GM12873 (cell line): ENCODE measurements around the gene PLXNA4.

Experiments
- TF ChIP-seq, protein P1 (sequence below): IDR thresholded peaks from 2 replicates; pipeline ENCODE4 v1.5.1; 2012; ENCODE audit warnings: low read depth, mild to moderate bottlenecking, moderate library complexity, low read length, control low read depth; ENCODE audit not compliant: insufficient read depth; ENCODE audit errors: missing control alignments

PLXNA4 gene

DNA sequence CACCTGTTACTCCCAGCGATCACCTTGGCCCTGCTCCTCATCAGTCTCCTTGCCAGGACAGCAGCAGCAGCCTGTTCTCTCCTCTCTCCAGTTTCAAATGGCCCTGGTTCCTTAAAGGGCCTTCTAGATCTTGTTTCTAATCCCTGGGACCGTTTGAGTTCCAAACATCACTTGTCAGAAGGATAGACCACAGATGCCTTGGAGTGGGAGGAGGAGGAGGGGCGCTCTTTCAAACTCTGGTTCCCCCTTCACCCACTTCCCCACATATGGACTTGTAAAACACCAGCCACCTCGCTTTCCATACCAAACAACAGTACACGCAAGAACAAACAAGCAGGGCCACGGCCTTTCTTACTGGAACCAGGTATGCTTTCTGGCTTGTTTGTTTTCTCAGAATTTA lies 104.8 kb downstream of the PLXNA4 start:
- TF ChIP-seq, protein P1, sequence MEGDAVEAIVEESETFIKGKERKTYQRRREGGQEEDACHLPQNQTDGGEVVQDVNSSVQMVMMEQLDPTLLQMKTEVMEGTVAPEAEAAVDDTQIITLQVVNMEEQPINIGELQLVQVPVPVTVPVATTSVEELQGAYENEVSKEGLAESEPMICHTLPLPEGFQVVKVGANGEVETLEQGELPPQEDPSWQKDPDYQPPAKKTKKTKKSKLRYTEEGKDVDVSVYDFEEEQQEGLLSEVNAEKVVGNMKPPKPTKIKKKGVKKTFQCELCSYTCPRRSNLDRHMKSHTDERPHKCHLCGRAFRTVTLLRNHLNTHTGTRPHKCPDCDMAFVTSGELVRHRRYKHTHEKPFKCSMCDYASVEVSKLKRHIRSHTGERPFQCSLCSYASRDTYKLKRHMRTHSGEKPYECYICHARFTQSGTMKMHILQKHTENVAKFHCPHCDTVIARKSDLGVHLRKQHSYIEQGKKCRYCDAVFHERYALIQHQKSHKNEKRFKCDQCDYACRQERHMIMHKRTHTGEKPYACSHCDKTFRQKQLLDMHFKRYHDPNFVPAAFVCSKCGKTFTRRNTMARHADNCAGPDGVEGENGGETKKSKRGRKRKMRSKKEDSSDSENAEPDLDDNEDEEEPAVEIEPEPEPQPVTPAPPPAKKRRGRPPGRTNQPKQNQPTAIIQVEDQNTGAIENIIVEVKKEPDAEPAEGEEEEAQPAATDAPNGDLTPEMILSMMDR, result no peak

DNA sequence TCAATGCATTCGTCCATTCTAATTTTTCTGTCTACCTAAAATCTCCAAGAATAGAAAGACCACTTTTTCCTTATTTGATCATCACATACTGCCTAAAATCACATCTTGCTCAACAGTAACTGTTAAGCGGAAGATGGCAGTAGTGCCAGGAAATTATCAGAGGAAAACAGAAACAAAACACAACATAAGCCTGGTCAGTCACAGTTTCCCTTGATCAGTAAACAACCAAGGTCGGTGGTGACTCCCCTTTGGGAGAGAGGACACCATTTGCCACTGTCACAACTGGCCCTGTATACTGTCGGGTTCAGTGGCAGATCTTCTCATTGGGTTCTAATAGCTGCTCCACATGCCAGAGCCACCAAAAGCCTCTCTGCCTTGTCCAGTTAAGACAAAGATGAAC lies 106.6 kb downstream of the PLXNA4 start:
- TF ChIP-seq, protein P1, result no peak

DNA sequence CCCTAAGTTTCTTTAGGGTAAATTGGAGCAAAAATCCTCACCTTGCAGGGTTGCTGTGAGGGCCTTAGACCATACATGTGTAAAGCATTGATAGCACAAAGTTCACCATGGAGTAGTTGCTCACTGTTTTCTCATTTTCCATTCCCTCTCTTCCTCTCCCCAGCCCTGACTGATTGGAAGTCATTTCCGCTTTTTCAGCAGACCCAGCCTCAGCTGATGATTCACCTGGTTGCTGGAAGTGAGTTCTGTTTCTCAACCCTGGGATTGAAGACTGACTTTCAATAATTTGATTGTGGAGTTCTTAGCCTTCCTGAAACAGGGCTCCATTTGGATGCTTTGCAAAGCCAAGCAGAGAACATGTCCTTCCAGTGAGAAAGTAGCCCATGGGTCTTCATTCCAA lies 107.0 kb downstream of the PLXNA4 start:
- TF ChIP-seq, protein P1, result no peak

DNA sequence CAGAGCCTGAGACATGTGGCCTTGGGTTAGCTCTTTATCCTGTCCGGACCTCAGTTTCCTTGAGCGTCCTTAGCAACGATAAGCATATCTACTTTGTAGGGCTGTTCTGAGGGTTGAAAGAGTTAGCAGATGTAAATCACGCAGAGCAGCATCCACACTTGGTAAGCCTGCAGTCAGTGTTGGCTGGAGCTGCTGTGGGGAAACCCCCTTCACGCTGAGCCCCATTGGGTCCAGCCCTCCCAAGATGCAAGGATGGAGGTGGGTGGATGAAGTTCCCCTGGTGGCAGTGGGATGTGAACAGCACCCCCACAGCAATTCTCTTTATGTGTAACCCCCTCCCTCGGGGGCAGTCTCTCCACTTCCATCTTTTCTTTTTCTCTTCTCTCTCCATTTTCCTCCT lies 109.9 kb downstream of the PLXNA4 start:
- TF ChIP-seq, protein P1, result no peak

DNA sequence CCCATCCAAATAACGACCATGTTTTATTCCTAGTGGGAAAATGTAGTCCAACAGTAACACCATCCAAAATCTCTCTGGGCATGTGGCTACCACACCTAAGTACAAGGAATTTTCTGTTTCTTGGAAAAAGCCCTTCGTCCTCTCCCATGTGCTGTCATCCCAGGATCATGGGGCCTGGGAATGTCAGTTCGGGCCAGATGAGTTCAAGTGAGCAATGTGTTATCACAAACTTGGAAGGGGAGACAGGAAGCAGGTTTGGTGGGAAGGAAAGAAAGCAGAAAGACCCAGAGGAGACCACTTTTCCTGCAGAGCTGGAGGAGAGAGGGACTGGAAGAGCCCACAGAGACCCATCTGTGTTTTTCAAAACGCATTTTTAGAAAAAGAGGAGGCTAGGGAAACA lies 110.8 kb downstream of the PLXNA4 start:
- TF ChIP-seq, protein P1, result no peak

DNA sequence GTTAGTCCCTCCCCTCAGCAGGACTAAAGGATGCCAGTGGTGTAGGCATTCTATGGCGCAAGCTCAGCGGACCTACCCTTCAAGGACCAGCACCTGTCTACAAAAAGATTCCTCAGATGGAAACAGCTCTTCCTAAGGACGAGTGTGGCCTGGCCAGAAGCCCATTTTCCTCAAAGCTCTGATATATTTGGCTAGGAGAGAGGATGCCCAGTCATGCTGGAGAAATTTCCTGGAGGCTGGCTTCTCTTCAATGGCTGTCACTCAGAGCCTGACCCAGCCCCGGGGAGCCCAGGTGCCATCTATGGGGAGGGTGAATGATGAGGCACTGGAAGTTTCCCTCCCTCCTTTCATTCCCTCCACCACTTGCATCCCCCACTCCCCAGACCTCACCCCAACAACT lies 111.5 kb downstream of the PLXNA4 start:
- TF ChIP-seq, protein P1, result no peak

DNA sequence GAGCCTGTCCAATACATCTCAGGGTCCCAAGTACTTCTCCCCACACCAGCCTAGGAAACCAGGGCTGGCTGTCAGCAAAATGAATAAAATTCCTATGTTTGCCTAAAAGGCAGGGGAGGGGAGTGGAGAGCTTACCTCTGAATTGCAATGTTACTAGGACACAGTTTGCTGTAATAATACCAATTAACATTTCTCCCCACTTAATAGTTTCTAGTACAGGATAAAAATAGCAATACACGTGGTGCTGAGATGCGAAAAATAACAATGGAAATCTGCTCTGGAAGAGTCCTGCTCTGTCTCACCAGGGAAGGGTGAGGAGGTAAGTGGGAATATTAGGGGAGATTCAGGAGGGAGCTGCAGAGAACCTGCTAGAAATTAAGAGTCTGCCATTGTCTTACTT lies 112.3 kb downstream of the PLXNA4 start:
- TF ChIP-seq, protein P1, result no peak

DNA sequence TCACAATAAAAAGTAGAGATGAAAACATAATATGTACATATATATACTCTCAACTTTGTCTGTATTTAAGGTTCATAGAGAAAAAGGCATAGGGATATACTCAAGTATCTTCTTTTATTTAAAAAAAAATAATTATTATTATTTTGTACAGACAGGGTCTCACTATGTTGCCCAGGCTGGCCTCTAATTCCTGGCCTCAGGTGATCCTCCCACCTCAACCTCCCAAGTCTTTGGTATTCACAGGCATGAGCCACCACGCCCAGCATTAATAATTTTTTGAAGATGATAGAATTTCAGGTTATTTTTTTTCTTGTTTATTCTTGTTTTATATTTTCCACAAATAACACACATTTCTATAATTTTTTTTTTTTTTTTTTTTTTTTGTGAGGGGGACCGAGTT lies 113.8 kb downstream of the PLXNA4 start:
- TF ChIP-seq, protein P1, result no peak
